GM23338 (cell line): ENCODE results near the gene SPRR2A. TPM values are rescaled to one million over a fixed set of nuclear protein-coding genes. Genes with fewer than 3 reads are reported as not detected.

Experiments used
- ATAC-seq: fragments of 200-7000 bp; cut with Tn5 transposase; 3 replicates; pipeline ENCODE4 v1.9.1; 2020
- DNase-seq: peaks from one replicate; pipeline ENCODE4 v3.0.0-alpha.2; 2015; ENCODE audit warnings: low spot score
- H2AFZ ChIP-seq: fragments of 200-600 bp; sonication (generic); 2 replicates; pipeline ENCODE4 v1.8.0; 2016; ENCODE audit warnings: antibody characterized with exemption, mild to moderate bottlenecking, moderate library complexity
- H3F3A ChIP-seq: fragments of 200-600 bp; sonication (generic); replicated peaks from 2 replicates; pipeline ENCODE4 v1.8.0; 2017; ENCODE audit warnings: antibody characterized with exemption, mixed run types, low read depth
- H3K27ac ChIP-seq: fragments of 200-600 bp; sonication (generic); 2 replicates; pipeline ENCODE4 v1.6.1; 2016; ENCODE audit warnings: low read depth
- H3K27me3 ChIP-seq: fragments of 200-600 bp; sonication (generic); 2 replicates; pipeline ENCODE4 v1.8.0; 2016; ENCODE audit warnings: mild to moderate bottlenecking, mixed run types, moderate library complexity; ENCODE audit not compliant: insufficient read depth
- H3K36me3 ChIP-seq: fragments of 200-600 bp; sonication (generic); 2 replicates; pipeline ENCODE4 v1.8.0; 2016; ENCODE audit warnings: mild to moderate bottlenecking; ENCODE audit not compliant: insufficient read depth
- H3K4me1 ChIP-seq: fragments of 200-600 bp; sonication (generic); 2 replicates; pipeline ENCODE4 v1.8.0; 2016; ENCODE audit warnings: mild to moderate bottlenecking, moderate library complexity; ENCODE audit not compliant: insufficient read depth
- H3K4me2 ChIP-seq: fragments of 200-600 bp; sonication (generic); 2 replicates; pipeline ENCODE4 v1.7.1; 2017; ENCODE audit warnings: mixed run types
- H3K4me3 ChIP-seq: fragments of 200-600 bp; sonication (generic); 2 replicates; pipeline ENCODE4 v1.6.1; 2016; ENCODE audit warnings: mixed run types
- H3K79me2 ChIP-seq: fragments of 200-600 bp; sonication (generic); replicated peaks from 2 replicates; pipeline ENCODE4 v1.8.0; 2017; ENCODE audit warnings: mild to moderate bottlenecking; ENCODE audit not compliant: insufficient read depth
- H3K9me2 ChIP-seq: fragments of 200-600 bp; sonication (generic); 2 replicates; pipeline ENCODE4 v1.8.0; 2017; ENCODE audit not compliant: insufficient read depth
- H4K20me1 ChIP-seq: fragments of 200-600 bp; sonication (generic); replicated peaks from 2 replicates; pipeline ENCODE4 v1.8.0; 2017; ENCODE audit warnings: mild to moderate bottlenecking; ENCODE audit not compliant: insufficient read depth
- H3K27ac Mint-ChIP-seq: 2 replicates; pipeline ENCODE4 v1.8.0; 2020; ENCODE audit warnings: inconsistent platforms, mild to moderate bottlenecking, moderate library complexity, mixed read lengths
- H3K27me3 Mint-ChIP-seq: 3 replicates; pipeline ENCODE4 v1.8.0; 2022; ENCODE audit warnings: low read depth, mild to moderate bottlenecking, moderate library complexity, mixed read lengths, inconsistent platforms; ENCODE audit not compliant: insufficient read depth, poor library complexity
- H3K36me3 Mint-ChIP-seq: 3 replicates; pipeline ENCODE4 v1.8.0; 2021; ENCODE audit warnings: low read depth, mild to moderate bottlenecking, inconsistent platforms, moderate library complexity, mixed read lengths
- H3K4me1 Mint-ChIP-seq: 3 replicates; pipeline ENCODE4 v1.8.0; 2020; ENCODE audit warnings: mild to moderate bottlenecking, inconsistent platforms, mixed read lengths
- H3K4me3 Mint-ChIP-seq: 3 replicates; pipeline ENCODE4 v1.8.0; 2021; ENCODE audit warnings: moderate library complexity, mild to moderate bottlenecking, inconsistent platforms, mixed read lengths
- H3K9me3 Mint-ChIP-seq: 3 replicates; pipeline ENCODE4 v1.8.0; 2020; ENCODE audit warnings: moderate library complexity, mild to moderate bottlenecking, inconsistent platforms, mixed read lengths
- CTCF ChIP-seq, 2 experiments: fragments of 200-600 bp in 1 of 2; sonication (generic) in 1 of 2; conservative IDR thresholded peaks; 2 replicates each; pipeline versions ENCODE4 v1.5.1 to v1.6.1; 2016 to 2017; ENCODE audit warnings: antibody characterized with exemption in 2 of 2, low read depth in 2 of 2, mild to moderate bottlenecking in 2 of 2, moderate library complexity in 1 of 2
- ETS1 ChIP-seq: IDR thresholded peaks from 2 replicates; pipeline ENCODE4 v1.6.1; 2016; ENCODE audit warnings: antibody characterized with exemption
- EZH2 ChIP-seq: fragments of 200-600 bp; sonication (generic); IDR thresholded peaks from one replicate; pipeline ENCODE4 v1.8.0; 2017; ENCODE audit warnings: antibody characterized with exemption, mild to moderate bottlenecking, low read depth; ENCODE audit not compliant: unreplicated experiment
- JUNB ChIP-seq: IDR thresholded peaks from one replicate; pipeline ENCODE4 v1.6.1; 2016; ENCODE audit warnings: antibody characterized with exemption; ENCODE audit not compliant: unreplicated experiment
- REST ChIP-seq: IDR thresholded peaks from one replicate; pipeline ENCODE4 v1.6.1; 2018; ENCODE audit warnings: antibody characterized with exemption; ENCODE audit not compliant: unreplicated experiment
- STAT1 ChIP-seq: IDR thresholded peaks from one replicate; pipeline ENCODE4 v1.6.1; 2016; ENCODE audit warnings: antibody characterized with exemption; ENCODE audit not compliant: unreplicated experiment
- ZNF462 ChIP-seq: fragments of 250-450 bp; sonication (Bioruptor Pico); IDR thresholded peaks from 2 replicates; pipeline ENCODE4 v1.5.0; 2020; ENCODE audit warnings: mild to moderate bottlenecking, moderate library complexity
- polyA plus RNA-seq: library from polyadenylated mRNA; unstranded; fragments of >200 nt; fragmentation: Nextera tagmentation; extraction: Ambion mirVana; gene quantifications from 2 replicates; pipeline ENCODE4 v1.2.1, GENCODE V29; 2016
- total RNA-seq: library from RNA; depleted of rRNA; stranded (reverse); fragments of >200 nt; shearing (Covaris generic); gene quantifications from 2 replicates; pipeline ENCODE4 v1.2.3, GENCODE V29; 2014

SPRR2A gene
- total and polyA plus RNA-seq, 2 experiments from 2014 or later: not detected

GRCh38 chr1:153035211-153035610 lies 22.1 kb downstream of the SPRR2A start (continued):
- TF ChIP-seq REST: no peak
- no peak for TF ChIP-seq EZH2

GRCh38 chr1:153032677-153033308 lies 24.5 kb downstream of the SPRR2A start:
- DNase-seq (peak; percentile 73), ATAC-seq (peak; percentile 100)
- Histone ChIP-seq H3K27me3 (no peaks in the 10 kb centered on the region), H3K36me3 (no peaks in the 10 kb centered on the region), H3K27ac (no peak overlapping the region), H4K20me1 (no peaks in the 10 kb centered on the region), H2AFZ (peak overlapping the region; percentile 52; the same call in 1 of the 2 replicates), H3K4me1 (no peaks in the 10 kb centered on the region), H3K9me2 (peaks cover 5% of the 10 kb centered on the region; the same call in 1 of the 2 replicates), H3K79me2 (no peaks in the 10 kb centered on the region), H3K4me3 (no peak overlapping the region), H3F3A (no peaks in the 10 kb centered on the region), H3K4me2 (no peak overlapping the region)
- H3K27ac Mint-ChIP-seq: 0 out of 2 replicates have a peak overlapping the region, but pooled peaks have one; percentile 49
- no peaks in the 10 kb centered on the region for H3K36me3 Mint-ChIP-seq
- TF ChIP-seq STAT1 (no peak), ETS1 (no peak), JUNB (no peak), CTCF (conservative IDR thresholded peaks at IDR 0.05; ENCODE audit: low read depth in 2 of 2) (peak; percentile 65 to 75), ZNF462 (CRISPR knock-in tag) (0 out of 2 replicates have a peak, but pooled peaks have one; percentile 31)
- H3K9me3 Mint-ChIP-seq: 0 out of 3 replicates have a peak, but pooled peaks cover 3% of the 10 kb centered on the region
- no peak overlapping the region for H3K4me3 Mint-ChIP-seq
- H3K4me1 Mint-ChIP-seq: peaks cover 7% of the 10 kb centered on the region; the same call in 2 of the 3 replicates
- peaks cover 2% of the 10 kb centered on the region for H3K27me3 Mint-ChIP-seq
